Measurements from ENCODE around the gene EPHB6. TPM values are rescaled to one million over a fixed set of nuclear protein-coding genes. Genes with fewer than 3 reads are reported as not detected.

Gene EPHB6
- total RNA-seq, 1 experiment from 2014 or later, result not detected

- DNase-seq (ENCODE audit: low read depth), result no peak
These were observed 22.4 kb downstream of the EPHB6 start for GRCh38 chr7:142876991-142877910.

GRCh38 chr7:142878315-142878714 is 23.4 kb downstream of the EPHB6 start:
- no peak for DNase-seq (ENCODE audit: low read depth)

GRCh38 chr7:142879060-142879459 is 24.2 kb downstream of the EPHB6 start:
- no peak for DNase-seq (ENCODE audit: low read depth)

GRCh38 chr7:142880876-142881505 is 26.1 kb downstream of the EPHB6 start:
- DNase-seq (ENCODE audit: low read depth), result peak; percentile 16

- no peak for DNase-seq (ENCODE audit: low read depth)
These were observed 26.9 kb downstream of the EPHB6 start for GRCh38 chr7:142881586-142882337.

GRCh38 chr7:142882338-142882678 is 27.4 kb downstream of the EPHB6 start:
- DNase-seq (ENCODE audit: low read depth), result no peak

GRCh38 chr7:142883145-142883544 is 28.3 kb downstream of the EPHB6 start:
- no peak for DNase-seq (ENCODE audit: low read depth)

- DNase-seq (ENCODE audit: low read depth), result no peak
These were observed 28.9 kb downstream of the EPHB6 start for GRCh38 chr7:142883571-142884285.

GRCh38 chr7:142884286-142884640 is 29.4 kb downstream of the EPHB6 start:
- DNase-seq (ENCODE audit: low read depth), result no peak

GRCh38 chr7:142885311-142886230 is 30.7 kb downstream of the EPHB6 start, which contains the start of gene TRPV6:
Gene TRPV6, minus strand, starts transcription at chr7:142885745.
- DNase-seq (ENCODE audit: low read depth), result no peak

GRCh38 chr7:142886866-142887265 is 32.0 kb downstream of the EPHB6 start:
- DNase-seq (ENCODE audit: low read depth), result no peak

GRCh38 chr7:142887282-142888015 is 32.6 kb downstream of the EPHB6 start:
- no peak for DNase-seq (ENCODE audit: low read depth)

- DNase-seq (ENCODE audit: low read depth), result no peak
These were observed 34.9 kb downstream of the EPHB6 start for GRCh38 chr7:142889816-142890215.

- no peak for DNase-seq (ENCODE audit: low read depth)
These were observed 36.1 kb downstream of the EPHB6 start for GRCh38 chr7:142890874-142891485.

- DNase-seq (ENCODE audit: low read depth), result no peak
These were observed 36.7 kb downstream of the EPHB6 start for GRCh38 chr7:142891490-142892082.

GRCh38 chr7:142892951-142893350 is 38.1 kb downstream of the EPHB6 start:
- no peak for DNase-seq (ENCODE audit: low read depth)

- DNase-seq (ENCODE audit: low read depth), result no peak
These were observed 39.5 kb downstream of the EPHB6 start for GRCh38 chr7:142894112-142894984.

GRCh38 chr7:142894985-142895593 is 40.2 kb downstream of the EPHB6 start:
- DNase-seq (ENCODE audit: low read depth), result no peak
